AG09319 (cell line): ENCODE measurements around the gene OR6V1.

ENCODE experiments used
- DNase-seq: peaks from one replicate; pipeline ENCODE4 v3.0.0-alpha.2; 2010; ENCODE audit warnings: low read depth; ENCODE audit errors: extremely low read depth
- CTCF ChIP-seq: IDR thresholded peaks from 2 replicates; pipeline ENCODE4 v1.5.1; 2011; ENCODE audit warnings: low read depth, mild to moderate bottlenecking, inconsistent platforms, low read length, moderate library complexity

OR6V1 gene

GRCh38 chr7:143023047-143023446 lies 29.1 kb upstream of the OR6V1 start:
- TF ChIP-seq CTCF, result no peak
- no peak for DNase-seq

DNA sequence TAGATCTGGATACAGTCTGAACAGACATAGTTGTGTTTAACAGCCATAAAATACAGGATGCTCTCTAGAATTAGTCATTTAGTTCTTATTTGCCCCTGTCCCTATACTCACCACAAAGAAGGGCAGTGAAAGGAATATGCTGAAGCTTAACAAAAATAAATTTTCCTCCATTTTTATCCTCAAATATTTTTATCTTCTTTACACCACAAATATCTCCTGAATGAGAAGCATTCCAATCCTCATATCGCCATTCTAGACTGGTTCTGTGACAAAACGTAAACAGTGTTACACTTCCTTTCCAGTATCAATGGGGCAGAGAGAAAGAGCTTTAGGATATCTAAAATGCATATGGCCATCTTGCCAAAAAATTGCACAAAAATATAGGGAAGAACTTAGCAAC lies 26.8 kb upstream of the OR6V1 start:
- no peak for TF ChIP-seq CTCF
- no peak for DNase-seq

DNA sequence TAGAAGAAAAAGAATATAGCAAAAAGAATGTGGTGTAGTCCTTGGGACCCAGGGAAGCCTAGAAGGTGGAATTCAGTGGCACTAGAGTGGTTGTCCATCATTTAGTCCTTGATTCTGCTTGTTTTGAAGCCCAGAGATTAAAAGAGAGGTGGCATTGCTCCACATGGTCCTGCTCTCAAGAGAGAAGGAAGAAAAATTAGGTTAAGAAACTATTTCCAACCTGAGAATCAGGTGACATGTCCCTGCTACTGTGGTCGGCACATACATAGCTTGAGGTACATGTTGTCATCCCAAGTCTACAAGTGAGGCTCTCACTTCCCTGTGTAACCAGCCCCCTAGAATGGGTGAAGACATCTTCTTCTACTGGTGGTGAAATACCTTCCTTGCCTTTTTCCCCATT lies 25.1 kb upstream of the OR6V1 start, which contains the start of gene OR9A2:
Gene OR9A2, minus strand, starts transcription at position 101 of the 400 bp plus-strand sequence. Its CDS starts 0 bp downstream, at position 101.
- no peak for TF ChIP-seq CTCF
- DNase-seq, result no peak

DNA sequence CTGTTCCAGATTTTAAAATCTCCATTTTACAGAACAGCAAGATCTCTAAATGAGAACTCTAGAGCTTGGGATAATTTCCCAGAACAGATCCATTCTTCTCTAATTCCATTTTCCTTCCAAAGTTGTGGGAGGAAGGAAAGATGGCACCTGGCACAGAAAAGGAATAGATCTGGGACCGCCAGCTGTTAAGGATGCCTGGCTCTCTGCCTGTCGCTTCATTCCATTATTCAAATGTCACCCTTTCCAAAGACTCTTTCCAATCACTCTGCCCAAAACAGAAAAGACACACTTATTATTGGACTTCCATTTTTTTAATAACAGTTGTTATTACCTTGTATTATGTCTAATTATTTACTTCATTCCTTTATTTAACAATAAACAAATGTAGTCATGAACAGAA lies 24.5 kb upstream of the OR6V1 start:
- TF ChIP-seq CTCF, result no peak
- DNase-seq, result no peak

DNA sequence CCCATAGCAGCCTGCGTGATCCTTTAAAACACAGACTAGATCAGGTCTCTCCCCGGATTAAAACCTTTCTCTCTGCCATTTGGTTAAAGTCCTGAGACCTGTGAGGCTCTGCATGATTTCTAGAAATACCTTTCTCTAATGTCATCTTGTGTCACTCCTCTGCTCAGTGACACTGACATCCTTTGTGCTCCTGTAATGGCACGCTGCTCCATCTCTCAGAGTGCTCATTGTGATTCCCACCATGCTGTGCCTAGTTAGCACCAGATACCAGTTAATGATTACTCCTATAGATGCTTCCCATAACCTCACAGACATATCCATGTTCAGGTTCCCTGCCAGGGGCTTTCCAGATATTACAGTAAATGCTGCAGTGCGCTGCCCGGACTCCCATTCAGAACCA lies 13.5 kb upstream of the OR6V1 start:
- no peak for TF ChIP-seq CTCF
- DNase-seq, result no peak

DNA sequence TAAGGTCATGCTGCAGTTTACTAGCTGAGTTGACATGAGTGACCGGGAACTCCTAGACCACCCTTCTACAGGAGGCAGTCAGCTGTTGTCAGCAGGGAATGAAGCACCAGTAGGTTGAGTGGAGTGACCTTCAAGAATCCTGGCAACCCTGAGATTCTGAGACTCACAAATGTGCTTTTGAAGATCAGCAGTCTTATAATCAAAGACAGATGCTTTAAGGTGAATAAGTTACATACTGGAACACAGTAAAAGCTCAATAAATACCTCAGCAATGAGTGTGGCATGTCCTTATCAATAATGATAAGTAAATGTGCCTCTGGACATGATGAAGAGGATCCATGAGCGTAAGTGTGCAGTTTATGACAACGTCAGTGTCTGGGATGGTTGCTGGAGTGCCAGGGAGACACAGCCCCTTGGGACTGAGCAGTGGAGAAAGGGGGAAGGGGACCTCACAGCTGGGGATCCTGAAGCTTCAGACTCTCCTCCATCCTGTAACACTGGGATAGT lies 11.9 kb upstream of the OR6V1 start:
- no peak for TF ChIP-seq CTCF
- no peak for DNase-seq

DNA sequence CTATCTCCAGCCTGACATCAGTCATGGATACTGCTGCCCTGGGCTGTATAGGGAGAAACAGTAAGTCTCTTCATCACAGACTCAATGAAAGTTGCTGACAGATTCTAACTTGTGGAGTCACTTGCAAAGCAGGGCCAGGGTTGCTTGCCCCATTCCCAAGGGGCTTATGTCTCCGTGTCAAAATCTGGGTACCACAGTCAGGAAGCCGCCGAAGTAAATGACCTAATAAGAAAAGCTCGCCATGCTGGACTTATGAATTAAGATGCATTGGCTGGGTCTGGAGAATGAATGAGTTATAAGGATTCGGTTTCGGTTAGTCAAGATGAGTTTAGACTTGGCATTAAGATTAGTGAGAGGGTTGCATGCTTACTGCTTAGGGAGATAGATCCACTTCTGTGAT lies 10.8 kb upstream of the OR6V1 start:
- no peak for TF ChIP-seq CTCF
- no peak for DNase-seq
